Breast epithelium (tissue), 4 donors: ENCODE results near the gene ARCN1. TPM values are rescaled to one million over a fixed set of nuclear protein-coding genes. Genes with fewer than 3 reads are reported as not detected.

Experiments
- DNase-seq, 2 donors: peaks; one replicate each; pipeline ENCODE4 v3.0.0-alpha.2; 2019; ENCODE audit warnings: low spot score in 2 of 2
- H3K27ac ChIP-seq, 2 donors: fragments of 200-600 bp; sonication (generic) in 1 of 2; one replicate each; pipeline ENCODE4 v1.5.1; 2016 to 2019; ENCODE audit warnings: mild to moderate bottlenecking in 1 of 2
- H3K27me3 ChIP-seq, 2 donors: fragments of 200-600 bp; sonication (generic) in 1 of 2; one replicate each; pipeline versions ENCODE4 v1.5.1 to v1.6.0; 2017 to 2019; ENCODE audit warnings: control low read depth in 1 of 2, mild to moderate bottlenecking in 1 of 2
- H3K36me3 ChIP-seq: fragments of 200-600 bp; one replicate; pipeline ENCODE4 v1.5.1; 2019
- H3K4me1 ChIP-seq, 2 donors: fragments of 200-600 bp; sonication (generic); one replicate each; pipeline ENCODE4 v1.5.1; 2016 to 2019; ENCODE audit warnings: control low read depth in 1 of 2
- H3K4me3 ChIP-seq, 3 donors: fragments of 200-600 bp; sonication (generic); 1 replicate in 2 of 3; 2 replicates in 1 of 3; pipeline ENCODE4 v1.5.1; 2016 to 2019; ENCODE audit warnings: mild to moderate bottlenecking in 3 of 3, moderate library complexity in 2 of 3
- H3K9me3 ChIP-seq, 2 donors: fragments of 200-600 bp; sonication (generic) in 1 of 2; one replicate each; pipeline ENCODE4 v1.5.1; 2016 to 2019; ENCODE audit warnings: control low read depth in 1 of 2
- CTCF ChIP-seq, 3 donors: fragments of 450-650 bp; IDR thresholded peaks; one replicate each; pipeline ENCODE4 v1.5.1; 2016 to 2017; ENCODE audit warnings: antibody characterized with exemption in 3 of 3, mild to moderate bottlenecking in 3 of 3, moderate library complexity in 3 of 3
- POLR2A ChIP-seq: fragments of 450-650 bp; IDR thresholded peaks from one replicate; pipeline ENCODE4 v1.6.1; 2016; ENCODE audit warnings: antibody characterized with exemption, mild to moderate bottlenecking, moderate library complexity
- POLR2AphosphoS5 ChIP-seq, 3 donors: sonication (generic); formaldehyde crosslinking; IDR thresholded peaks; one replicate each; pipeline ENCODE4 v1.6.1; 2017; ENCODE audit warnings: antibody characterized with exemption in 3 of 3
- intact Hi-C: fragments of 100-400 bp; cut with DNase I; formaldehyde crosslinking; loops from one replicate; pipeline ENCODE4 v1.15.1; 2023; ENCODE audit warnings: low total_unique reads
- total RNA-seq, 3 donors: library from RNA; depleted of rRNA; stranded (reverse); fragments of >200 nt; gene quantifications; one replicate each; pipeline ENCODE4 v1.1.0, GENCODE V29; 2016

ARCN1 gene
- total RNA-seq, 3 donors from 2014 or later = 94.1 to 99.1 (median 98.6) TPM

DNA sequence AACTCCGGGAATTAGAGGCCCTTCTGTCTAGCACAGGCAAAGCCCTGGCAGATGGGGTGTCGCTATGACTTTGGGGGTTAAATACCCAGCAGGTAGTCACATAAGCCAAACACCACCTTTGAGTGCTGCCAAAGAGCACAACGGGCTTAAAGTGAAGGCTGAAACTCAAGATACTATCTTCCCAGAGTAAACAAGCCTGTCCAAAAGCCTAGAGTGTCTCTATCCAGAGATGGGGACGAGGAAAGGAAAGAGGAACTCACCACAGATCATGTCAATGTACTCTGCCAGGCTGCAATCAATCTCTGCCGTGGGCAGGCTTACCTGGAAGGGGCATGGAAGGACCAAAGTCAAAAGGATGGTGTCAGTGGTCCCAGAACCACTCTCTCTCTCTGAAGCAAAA, 26.7 kb upstream of the ARCN1 start:
- no peaks in the 10 kb centered on the region for H3K36me3 ChIP-seq
- H3K4me1 ChIP-seq = no peaks in the 10 kb centered on the region
- H3K27ac ChIP-seq = no peak overlapping the region
- no peaks in the 10 kb centered on the region for H3K27me3 ChIP-seq
- no peak overlapping the region for H3K4me3 ChIP-seq
- TF ChIP-seq POLR2AphosphoS5 (IDR thresholded peaks at IDR 0.05) = no peak
- TF ChIP-seq POLR2A = no peak
- TF ChIP-seq CTCF (IDR thresholded peaks at IDR 0.05) = no peak
- intact Hi-C loops = no loop called here
- H3K9me3 ChIP-seq = no peaks in the 10 kb centered on the region
- no peak for DNase-seq

DNA sequence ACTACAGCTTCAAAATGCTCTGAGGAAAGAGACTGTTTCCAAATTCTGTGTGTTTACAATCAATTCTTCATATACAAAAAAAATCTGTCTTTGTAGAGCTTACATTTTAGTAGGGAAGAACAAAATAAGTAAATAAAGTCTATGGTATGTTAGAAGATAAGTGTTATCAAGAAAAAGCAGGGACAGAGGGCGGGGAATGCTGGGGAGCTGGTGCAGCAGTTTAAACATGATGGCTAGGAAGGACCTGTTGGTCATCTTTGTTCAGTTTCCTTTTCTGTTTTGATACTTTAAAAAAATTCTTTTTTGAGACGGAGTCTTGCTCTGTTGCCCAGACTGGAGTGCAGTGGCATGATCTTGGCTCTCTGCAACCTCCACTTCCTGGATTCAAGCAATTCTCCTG, 25.1 kb upstream of the ARCN1 start:
- Histone ChIP-seq H3K4me3 (no peak overlapping the region), H3K36me3 (no peaks in the 10 kb centered on the region), H3K27me3 (no peaks in the 10 kb centered on the region), H3K9me3 (no peaks in the 10 kb centered on the region), H3K4me1 (no peaks in the 10 kb centered on the region), H3K27ac (no peak overlapping the region)
- no peak for DNase-seq
- TF ChIP-seq POLR2AphosphoS5 (IDR thresholded peaks at IDR 0.05) (no peak), POLR2A (no peak), CTCF (IDR thresholded peaks at IDR 0.05) (no peak)
- intact Hi-C loops = no loop called here

DNA sequence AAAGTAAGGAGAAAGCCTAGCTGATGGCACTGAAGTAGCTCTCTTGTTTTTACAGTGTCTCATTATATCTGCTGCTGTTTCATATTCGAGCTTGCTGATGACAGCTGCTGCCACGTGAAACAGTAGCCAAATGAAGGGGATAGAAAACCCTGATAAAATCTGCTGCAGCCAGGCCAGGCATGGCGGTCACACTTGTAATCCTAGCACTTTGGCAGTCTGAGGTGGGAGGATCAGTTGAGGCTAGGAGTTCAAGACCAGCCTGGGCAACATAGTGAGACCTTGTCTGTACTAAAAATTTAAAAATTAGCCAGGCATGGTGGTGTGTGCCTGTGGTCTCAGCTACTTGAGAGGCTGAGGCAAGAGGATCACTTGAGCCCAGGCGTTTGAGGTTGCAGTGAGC, 19.9 kb upstream of the ARCN1 start:
- Histone ChIP-seq H3K9me3 (no peaks in the 10 kb centered on the region), H3K27me3 (no peaks in the 10 kb centered on the region), H3K4me1 (no peaks in the 10 kb centered on the region), H3K36me3 (no peaks in the 10 kb centered on the region), H3K4me3 (no peak overlapping the region), H3K27ac (no peak overlapping the region)
- intact Hi-C loops = no loop called here
- no peak for TF ChIP-seq POLR2AphosphoS5 (IDR thresholded peaks at IDR 0.05)
- no peak for DNase-seq

GRCh38 chr11:118560806-118561205, 11.4 kb upstream of the ARCN1 start:
- H3K27ac ChIP-seq = no peak overlapping the region
- H3K9me3 ChIP-seq = no peaks in the 10 kb centered on the region
- no peak for TF ChIP-seq CTCF (IDR thresholded peaks at IDR 0.05)
- no peak overlapping the region for H3K4me3 ChIP-seq
- H3K36me3 ChIP-seq = no peaks in the 10 kb centered on the region
- H3K4me1 ChIP-seq = no peaks in the 10 kb centered on the region
- DNase-seq = no peak
- intact Hi-C loops = no loop called here
- no peaks in the 10 kb centered on the region for H3K27me3 ChIP-seq

- peak in 1 of 2 donors; percentile 66 for DNase-seq
- H3K27ac ChIP-seq = peak overlapping the region; percentile 92 to 94
- intact Hi-C loops = no loop called here
Measured at GRCh38 chr11:118565051-118565450, 7.2 kb upstream of the ARCN1 start.

More at GRCh38 chr11:118565051-118565450, 7.2 kb upstream of the ARCN1 start:
- TF ChIP-seq POLR2AphosphoS5 (IDR thresholded peaks at IDR 0.05) (peak in 1 of 3 donors; percentile 17), CTCF (IDR thresholded peaks at IDR 0.05) (no peak)
- Histone ChIP-seq H3K27me3 (no peaks in the 10 kb centered on the region), H3K36me3 (no peaks in the 10 kb centered on the region), H3K4me3 (peak overlapping the region; percentile 54 to 77 (median 66)), H3K9me3 (no peaks in the 10 kb centered on the region), H3K4me1 (no peaks in the 10 kb centered on the region)
